GF-D8 (cell line): ENCODE measurements around the gene SNAPC2.
"Not testable (repeated sequence)": the region's sequence is repeated elsewhere in the genome, so short reads cannot be mapped to it uniquely, and the experiment has no call there.

ENCODE experiments used
- DNase-seq: peaks from one replicate; lab custom pipeline; 2025; lab: John Stamatoyannopoulos, UW

The SNAPC2 gene

GRCh38 chr19:7888145-7888825 lies 31.9 kb upstream of the SNAPC2 start, which contains the start of gene LRRC8E:
Gene LRRC8E (plus strand): TSS chr19:7888510. CDS start chr19:7895604, 7,094 bp downstream.
- no peak for DNase-seq

GRCh38 chr19:7888826-7889217 lies 31.3 kb upstream of the SNAPC2 start:
- DNase-seq = no peak

GRCh38 chr19:7893362-7894101 lies 26.6 kb upstream of the SNAPC2 start:
- DNase-seq = not testable (repeated sequence)

GRCh38 chr19:7894612-7895309 lies 25.4 kb upstream of the SNAPC2 start:
- no peak for DNase-seq

- DNase-seq = no peak
These were observed 24.6 kb upstream of the SNAPC2 start for GRCh38 chr19:7895565-7895964.

- DNase-seq = no peak
These were observed 22.8 kb upstream of the SNAPC2 start for GRCh38 chr19:7897292-7897691.

GRCh38 chr19:7898967-7899366 lies 21.2 kb upstream of the SNAPC2 start:
- DNase-seq = no peak

GRCh38 chr19:7899751-7900378 lies 20.3 kb upstream of the SNAPC2 start:
- no peak for DNase-seq

GRCh38 chr19:7900401-7900870 lies 19.7 kb upstream of the SNAPC2 start:
- no peak for DNase-seq

- DNase-seq = no peak
These were observed 19.2 kb upstream of the SNAPC2 start for GRCh38 chr19:7900931-7901330.

- DNase-seq = no peak
These were observed 18.8 kb upstream of the SNAPC2 start for GRCh38 chr19:7901337-7901736.

GRCh38 chr19:7902796-7903243 lies 17.3 kb upstream of the SNAPC2 start:
- DNase-seq = no peak

GRCh38 chr19:7903244-7904073 lies 16.7 kb upstream of the SNAPC2 start, which contains the start of gene MAP2K7:
Gene MAP2K7 (plus strand): TSS chr19:7903877. CDS start chr19:7903945, 68 bp downstream.
- peak; percentile 94 for DNase-seq

- no peak for DNase-seq
These were observed 15.8 kb upstream of the SNAPC2 start for GRCh38 chr19:7904074-7905020.

- DNase-seq = no peak
These were observed 14.9 kb upstream of the SNAPC2 start for GRCh38 chr19:7905268-7905667.

- DNase-seq = no peak
These were observed 14.3 kb upstream of the SNAPC2 start for GRCh38 chr19:7905859-7906258.

GRCh38 chr19:7907122-7907521 lies 13.0 kb upstream of the SNAPC2 start:
- DNase-seq = no peak

GRCh38 chr19:7907544-7907943 lies 12.6 kb upstream of the SNAPC2 start:
- DNase-seq = no peak

- DNase-seq = no peak
These were observed 11.9 kb upstream of the SNAPC2 start for GRCh38 chr19:7908078-7908699.
